Adrenal gland (tissue), 12 donors: ENCODE results near the gene RAB9B. TPM values are rescaled to one million over a fixed set of nuclear protein-coding genes. Genes with fewer than 3 reads are reported as not detected.

ENCODE experiments used
- DNase-seq, 7 donors: peaks; one replicate each; pipeline ENCODE4 v3.0.0-alpha.2; 2019 to 2020
- H3K27ac ChIP-seq, 5 donors: fragments of 200-600 bp; sonication (generic) in 4 of 5; 1 replicate in 3 of 5; 2 replicates in 2 of 5; pipeline versions ENCODE4 v1.5.1 to v1.8.0; 2016 to 2020; ENCODE audit warnings: mild to moderate bottlenecking in 1 of 5
- H3K27me3 ChIP-seq: fragments of 200-600 bp; 2 replicates; pipeline ENCODE4 v1.8.0; 2021
- H3K36me3 ChIP-seq, 2 donors: fragments of 200-600 bp; replicated peaks in 1 of 2; 1 replicate in 1 of 2; 2 replicates in 1 of 2; pipeline versions ENCODE4 v1.5.1 to v1.8.0; 2018 to 2022
- H3K4me1 ChIP-seq, 2 donors: fragments of 200-600 bp; replicated peaks in 1 of 2; 1 replicate in 1 of 2; 2 replicates in 1 of 2; pipeline versions ENCODE4 v1.5.1 to v1.8.0; 2018 to 2021
- H3K4me3 ChIP-seq, 4 donors: fragments of 200-600 bp; sonication (generic) in 3 of 4; one replicate each; pipeline ENCODE4 v1.5.1; 2016 to 2018
- H3K9me3 ChIP-seq, 3 donors: fragments of 200-600 bp; sonication (generic) in 1 of 3; replicated peaks in 1 of 3; 1 replicate in 2 of 3; 2 replicates in 1 of 3; pipeline versions ENCODE4 v1.5.1 to v1.8.0; 2016 to 2021
- CTCF ChIP-seq, 6 experiments: fragments of 450-650 bp in 4 of 6; fragments of 200-600 bp in 2 of 6; sonication (generic) in 1 of 6; IDR thresholded peaks; 1 replicate in 5 of 6; 2 replicates in 1 of 6; pipeline versions ENCODE4 v1.5.1 to v1.8.0; 2016 to 2021; ENCODE audit warnings: antibody characterized with exemption in 6 of 6, mild to moderate bottlenecking in 2 of 6, moderate library complexity in 1 of 6
- POLR2A ChIP-seq, 2 donors: fragments of 450-650 bp; IDR thresholded peaks; one replicate each; pipeline ENCODE4 v1.6.1; 2017; ENCODE audit warnings: antibody characterized with exemption in 2 of 2, mild to moderate bottlenecking in 2 of 2, moderate library complexity in 1 of 2
- WGBS, 4 donors: extraction: QIAGEN DNeasy Blood & Tissue Kit in 2 of 4; methylation state at CpG; one replicate each; pipeline versions ENCODE4 v1.1.5 to v1.1.7; 2013 to 2017; 5-methylcytosine and 5-hydroxymethylcytosine counted together
- intact Hi-C, 2 donors: fragments of 100-400 bp; cut with DNase I; formaldehyde crosslinking; loops; one replicate each; pipeline versions ENCODE4 v1.14.1 to v1.15.0; 2022 to 2023
- polyA plus RNA-seq, 3 donors: library from polyadenylated mRNA; stranded (reverse); fragments of 200-250 nt in 2 of 3; fragments of 350-450 nt in 1 of 3; fragmentation: Illumina TruSeq in 1 of 3; extraction: RNeasy Lipid Tissue Mini Kit (QIAGEN cat#74804) in 1 of 3; gene quantifications; one replicate each; pipeline ENCODE4 v1.2.3, GENCODE V29; 2013 to 2014
- total RNA-seq, 9 donors: library from RNA; depleted of rRNA in 4 of 9; stranded (reverse); fragments of >200 nt in 4 of 9; fragments of 120-200 nt in 1 of 9; fragmentation: NEBNext Ultra II Directional in 1 of 9; extraction: Animal tissue kit (Norgen Biotek cat#: 25700) in 1 of 9; gene quantifications; one replicate each; pipeline versions ENCODE4 v1.1.0 to v1.2.4, GENCODE V29; 2013 to 2023
- donor health status: healthy with polysubstance abuse.
- donor health status: Bipolar disorder and iron deficiency.
- donor health status: DM: yes; HTN: yes; CAD: no.
- donor health status: DM: no; HTN: no; CAD: no.
- donor health status: DM: no; HTN: no; CAD: no.
- donor health status: DM: yes; HTN: yes; CAD: no.

Gene RAB9B
- total and polyA plus RNA-seq, 12 donors, result 0.09 to 6.3 (median 1.9) TPM

- no peaks in the 10 kb centered on the region for H3K4me1 ChIP-seq
- H3K36me3 ChIP-seq, result no peaks in the 10 kb centered on the region
- no peaks in the 10 kb centered on the region for H3K9me3 ChIP-seq
- peaks cover 32% of the 10 kb centered on the region for H3K27me3 ChIP-seq
- intact Hi-C loops, result no loop called here
- no peak for DNase-seq
- no peak for TF ChIP-seq CTCF (IDR thresholded peaks at IDR 0.05)
- 45 to 85% (median 69%) methylated on average over 1 of the region's 1 CpG for WGBS, 4 donors
- no peak overlapping the region for H3K4me3 ChIP-seq
- no peak overlapping the region for H3K27ac ChIP-seq
These were observed 7.3 kb upstream of the RAB9B start for GRCh38 chrX:103839404-103839803.

- Histone ChIP-seq H3K27ac (peak overlapping the region in 1 of 5 donors; percentile 64), H3K9me3 (no peaks in the 10 kb centered on the region), H3K4me1 (no peaks in the 10 kb centered on the region), H3K27me3 (peaks cover 35% of the 10 kb centered on the region), H3K36me3 (no peaks in the 10 kb centered on the region), H3K4me3 (peak overlapping the region in 3 of 4 donors; percentile 26 to 69 (median 32))
- WGBS, 4 donors, result 11 to 33% (median 33%) methylated on average over 9 to 11 of the region's 11 CpGs; no CpG with 5 or more reads in 1 of the 4 donors
- TF ChIP-seq CTCF (IDR thresholded peaks at IDR 0.05) (no peak), POLR2A (IDR thresholded peaks at IDR 0.05) (no peak)
- DNase-seq, result peak in 3 of 7 donors; percentile 5 to 81 (median 64)
- intact Hi-C loops, result no loop called here
These were observed 685 bp downstream of the RAB9B start for GRCh38 chrX:103831342-103831802.

- intact Hi-C loops, result no loop called here
- WGBS, 4 donors, result 70 to 77% (median 74%) methylated on average over 7 of the region's 7 CpGs
- Histone ChIP-seq H3K4me3 (peak overlapping the region in 1 of 4 donors; percentile 69), H3K36me3 (no peaks in the 10 kb centered on the region), H3K9me3 (no peaks in the 10 kb centered on the region), H3K27me3 (peaks cover 35% of the 10 kb centered on the region), H3K4me1 (no peaks in the 10 kb centered on the region), H3K27ac (no peak overlapping the region)
- DNase-seq, result no peak
- TF ChIP-seq POLR2A (IDR thresholded peaks at IDR 0.05), result no peak
- no peak for TF ChIP-seq CTCF (IDR thresholded peaks at IDR 0.05)
These were observed 1.2 kb downstream of the RAB9B start for GRCh38 chrX:103830848-103831247.

GRCh38 chrX:103828529-103828928 is 3.5 kb downstream of the RAB9B start:
- no peak overlapping the region for H3K4me3 ChIP-seq
- H3K9me3 ChIP-seq, result no peaks in the 10 kb centered on the region
- no peak for DNase-seq
- intact Hi-C loops, result no loop called here
- H3K27me3 ChIP-seq, result peaks cover 19% of the 10 kb centered on the region
- TF ChIP-seq CTCF (IDR thresholded peaks at IDR 0.05) (no peak), POLR2A (IDR thresholded peaks at IDR 0.05) (no peak)
- no peaks in the 10 kb centered on the region for H3K4me1 ChIP-seq
- no peaks in the 10 kb centered on the region for H3K36me3 ChIP-seq
- H3K27ac ChIP-seq, result no peak overlapping the region
- 45 to 59% (median 58%) methylated on average over 2 of the region's 2 CpGs for WGBS, 4 donors
